Embryonic facial prominence (tissue), 1 donor: ENCODE measurements around the gene CYB561A3.

Experiments used
- DNase-seq: peaks from one replicate; pipeline ENCODE4 v3.0.0-alpha.2; 2016; ENCODE audit errors: extremely low spot score

The CYB561A3 gene

GRCh38 chr11:61345170-61345610 is 16.5 kb downstream of the CYB561A3 start:
- DNase-seq, result no peak

DNA sequence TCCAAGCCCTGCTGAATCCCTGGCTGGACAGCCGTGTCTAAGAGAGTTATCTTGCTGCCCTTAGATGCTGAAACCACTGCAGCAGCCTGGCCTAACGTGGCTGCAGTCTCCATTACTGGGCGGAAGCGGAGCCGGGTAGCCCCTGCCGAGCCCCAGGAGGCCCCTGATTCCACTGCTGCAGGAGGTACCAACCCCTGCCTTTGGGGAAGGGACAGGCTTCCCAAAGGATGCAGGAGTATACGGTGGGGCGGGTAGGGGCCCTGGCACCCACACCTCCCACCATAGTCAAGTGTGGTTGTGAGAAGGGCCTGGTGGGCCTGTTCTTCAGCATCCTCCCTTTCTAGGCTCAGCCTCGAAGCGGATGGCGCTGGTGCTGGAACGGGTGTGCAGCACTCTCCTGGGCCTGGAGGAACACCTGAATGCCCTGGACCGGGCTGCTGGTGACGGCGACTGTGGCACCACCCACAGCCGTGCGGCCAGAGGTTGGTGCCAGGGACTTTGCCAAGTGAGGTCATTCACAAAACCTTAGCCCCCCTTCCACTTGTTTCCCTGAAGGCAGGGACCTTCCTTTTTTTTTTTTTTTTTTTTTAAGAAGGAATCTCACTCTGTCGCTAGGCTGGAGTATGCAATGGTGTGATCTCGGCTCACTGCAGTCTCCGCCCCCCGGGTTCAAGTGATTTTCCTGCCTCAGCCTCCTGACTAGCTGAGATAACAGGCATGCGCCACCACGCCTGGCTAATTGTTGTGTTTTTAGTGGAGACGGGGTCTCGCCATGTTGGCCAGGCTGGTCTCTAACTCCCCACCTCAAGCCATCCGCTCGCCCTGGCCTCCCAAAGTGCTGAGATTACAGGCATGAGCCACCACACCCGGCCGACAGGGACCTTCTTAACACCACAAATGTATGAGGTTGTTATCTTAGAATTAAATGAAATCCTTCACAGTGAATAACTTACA is 17.6 kb downstream of the CYB561A3 start:
- no peak for DNase-seq

GRCh38 chr11:61342207-61342803 is 19.4 kb downstream of the CYB561A3 start:
- no peak for DNase-seq

GRCh38 chr11:61341706-61342105 is 20.0 kb downstream of the CYB561A3 start:
- DNase-seq, result no peak

GRCh38 chr11:61340979-61341378 is 20.7 kb downstream of the CYB561A3 start:
- DNase-seq, result no peak

GRCh38 chr11:61339490-61339878 is 22.2 kb downstream of the CYB561A3 start:
- DNase-seq, result no peak

DNA sequence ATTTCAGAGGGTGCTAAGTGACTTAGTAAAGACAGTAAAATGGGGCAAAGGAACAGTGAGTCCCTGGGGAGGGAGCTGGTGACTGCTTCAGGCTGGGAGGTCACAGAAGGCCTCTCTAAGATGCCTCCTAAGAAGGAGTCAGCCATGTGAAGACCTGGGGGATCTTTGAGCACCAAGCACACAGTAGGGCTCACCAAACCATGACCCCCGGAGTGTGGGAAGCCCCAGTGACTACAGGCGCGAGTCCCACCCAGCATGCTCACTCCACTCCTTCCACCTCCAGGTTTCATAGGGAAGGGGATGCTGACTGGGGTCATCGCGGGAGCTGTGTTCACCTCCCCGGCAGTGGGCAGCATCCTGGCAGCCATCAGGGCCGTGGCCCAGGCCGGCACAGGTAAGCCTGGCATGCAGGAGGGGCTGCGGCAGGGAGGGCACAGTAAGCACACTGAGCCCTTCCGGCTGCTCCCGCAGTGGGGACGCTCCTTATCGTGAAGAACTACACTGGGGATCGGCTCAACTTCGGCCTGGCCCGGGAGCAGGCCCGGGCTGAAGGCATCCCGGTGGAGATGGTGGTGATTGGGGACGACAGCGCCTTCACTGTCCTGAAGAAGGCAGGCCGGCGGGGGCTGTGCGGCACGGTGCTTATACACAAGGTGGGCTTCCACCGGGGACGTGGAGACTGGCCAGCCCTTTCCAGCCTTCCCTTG is 22.7 kb downstream of the CYB561A3 start:
- no peak for DNase-seq

GRCh38 chr11:61337706-61338470 is 23.8 kb downstream of the CYB561A3 start:
- no peak for DNase-seq

- DNase-seq, result peak; percentile 36
These were observed 25.3 kb downstream of the CYB561A3 start for GRCh38 chr11:61336171-61336935.

GRCh38 chr11:61335355-61335710 is 26.3 kb downstream of the CYB561A3 start:
- DNase-seq, result no peak

GRCh38 chr11:61334434-61335354 is 27.0 kb downstream of the CYB561A3 start:
- DNase-seq, result no peak

DNA sequence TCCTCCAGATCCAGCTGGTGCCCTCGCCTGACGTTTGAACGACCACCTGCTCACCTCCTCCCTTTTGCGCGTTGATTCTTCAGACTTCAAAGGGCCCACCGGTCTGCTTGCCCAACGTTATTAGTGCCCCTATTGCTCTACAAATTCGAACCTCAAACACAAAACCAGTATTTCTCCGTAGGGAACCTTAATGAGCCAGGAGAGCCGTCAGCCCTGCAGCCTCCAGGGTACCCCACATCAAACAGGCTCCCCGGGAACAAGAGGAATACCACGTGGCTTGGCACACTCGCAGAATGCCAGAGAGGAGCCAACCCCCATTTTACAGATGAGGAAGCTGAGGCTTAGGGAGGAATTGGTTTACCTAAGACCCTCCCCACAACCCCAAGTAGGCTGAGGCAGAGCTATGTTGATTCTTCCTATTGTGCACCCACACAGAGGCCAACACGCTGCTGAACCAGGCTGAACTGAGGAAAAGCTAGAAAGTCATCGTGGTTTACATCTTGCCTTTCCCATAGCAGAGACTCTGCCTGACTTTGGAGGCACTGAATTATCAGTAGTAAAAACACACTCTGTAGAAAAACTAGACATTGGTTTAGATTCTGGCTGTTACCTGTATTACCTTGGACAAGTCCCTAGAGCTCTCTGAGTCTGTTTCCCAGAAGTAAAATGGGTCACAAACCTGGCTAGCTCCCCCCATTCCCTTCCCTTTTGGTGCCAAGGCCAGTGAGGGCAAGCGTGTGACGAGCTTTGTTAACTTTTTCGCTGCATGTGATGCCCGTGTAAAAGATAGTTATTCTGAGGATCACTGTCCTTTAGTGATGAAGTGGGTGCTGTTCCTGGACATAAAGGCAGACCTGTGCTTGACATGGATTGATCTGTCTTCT is 27.9 kb downstream of the CYB561A3 start:
- DNase-seq, result no peak

GRCh38 chr11:61332797-61333549 is 28.7 kb downstream of the CYB561A3 start, which contains the start of the genes DDB1 and TKFC:
Gene DDB1, minus strand, starts transcription at chr11:61333105. Its CDS starts 137 bp downstream, at chr11:61332968.
Gene TKFC, plus strand, starts transcription at chr11:61333228. Its CDS starts 1,501 bp downstream, at chr11:61334729.
- DNase-seq, result peak; percentile 85

DNA sequence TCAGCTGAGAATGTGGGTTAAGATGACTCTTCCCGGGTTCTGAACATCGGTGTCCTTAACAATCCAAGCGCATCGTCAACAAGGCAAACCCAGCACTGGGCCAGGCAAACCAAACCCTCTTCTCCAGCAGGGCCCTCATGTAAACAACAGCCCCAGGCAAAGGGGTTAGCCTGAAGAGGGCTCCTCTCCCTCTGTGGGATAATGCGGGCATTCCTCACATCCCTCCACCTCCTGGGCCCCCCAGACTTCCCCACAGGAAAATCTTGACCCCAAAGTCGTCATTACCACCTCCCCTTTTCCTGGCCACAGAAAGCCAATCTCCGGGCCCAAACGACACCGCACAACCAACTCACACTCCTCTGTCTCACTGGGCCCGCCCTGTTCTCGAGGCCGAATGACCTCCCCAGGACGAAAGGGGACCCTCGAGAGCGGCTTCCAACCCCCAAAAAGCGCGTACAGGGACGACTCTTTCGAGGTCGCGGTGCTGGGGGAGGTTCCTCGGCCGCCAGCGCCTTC is 29.3 kb downstream of the CYB561A3 start:
- no peak for DNase-seq

- no peak for DNase-seq
These were observed 30.0 kb downstream of the CYB561A3 start for GRCh38 chr11:61331651-61332050.

DNA sequence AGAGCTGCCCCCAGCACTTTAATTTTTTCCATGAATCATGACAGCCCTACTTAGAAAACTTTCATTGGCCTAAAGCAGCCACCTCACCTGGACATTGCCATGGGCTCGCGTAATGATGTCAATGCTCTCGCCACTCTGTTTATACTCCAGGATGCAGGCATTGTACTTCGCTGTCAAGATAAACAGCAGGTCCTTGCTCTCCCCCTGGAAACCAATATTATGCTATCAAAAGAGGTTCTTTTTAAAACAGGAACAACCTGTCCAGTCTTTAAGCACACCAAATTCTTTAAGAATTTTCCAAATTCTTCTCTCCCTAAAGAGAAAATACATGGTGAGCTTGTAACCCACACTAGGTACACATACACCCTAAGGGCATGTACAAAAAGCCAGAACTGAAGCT is 31.8 kb downstream of the CYB561A3 start:
- no peak for DNase-seq

DNA sequence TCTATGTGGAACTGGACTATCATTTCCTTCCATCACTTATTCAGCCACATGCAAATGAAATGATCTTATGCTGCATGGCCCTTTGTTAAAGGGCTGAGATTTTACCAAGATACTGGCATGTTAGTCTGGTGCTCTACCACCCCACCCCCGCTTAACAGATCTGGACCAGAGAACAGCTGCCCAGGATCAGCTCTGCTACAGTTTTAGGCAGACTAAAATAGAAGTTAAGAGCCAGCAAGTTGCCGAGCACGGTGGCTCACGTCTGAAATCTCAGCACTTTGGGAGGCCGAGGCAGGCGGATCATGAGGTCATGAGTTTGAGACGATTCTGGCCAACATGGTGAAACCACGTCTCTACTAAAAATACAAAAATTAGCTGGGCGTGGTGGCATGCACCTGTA is 33.3 kb downstream of the CYB561A3 start:
- DNase-seq, result no peak

DNA sequence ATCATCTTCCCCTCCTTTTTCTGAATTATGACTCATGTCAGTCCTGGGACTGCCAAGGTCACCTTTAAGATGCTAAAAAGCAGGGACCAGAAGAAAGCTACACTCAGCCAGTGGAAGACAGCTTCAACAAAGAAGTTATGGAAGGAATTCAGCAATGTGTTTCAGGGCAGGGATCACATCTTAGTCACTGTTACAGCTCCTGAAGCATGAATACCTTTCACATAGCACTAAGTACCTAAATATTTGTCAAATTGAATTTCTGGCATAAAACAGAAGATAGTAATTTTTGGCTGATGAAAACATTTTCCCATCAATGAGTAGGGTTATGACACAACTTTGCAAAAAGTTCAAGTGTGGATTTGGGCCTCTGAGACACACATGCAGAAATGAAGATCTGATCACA is 34.0 kb downstream of the CYB561A3 start:
- DNase-seq, result no peak
